Hepatocyte (in vitro differentiated cells): ENCODE measurements around the gene TSHZ3.

Source experiments
- EZH2 ChIP-seq: fragments of 200-600 bp; sonication (generic); IDR thresholded peaks from 2 replicates; pipeline ENCODE4 v1.6.1; 2016; ENCODE audit warnings: antibody characterized with exemption, mild to moderate bottlenecking, borderline replicate concordance
- EZH2phosphoT487 ChIP-seq: fragments of 200-600 bp; sonication (generic); IDR thresholded peaks from one replicate; pipeline ENCODE4 v1.6.1; 2018; ENCODE audit warnings: antibody characterized with exemption, mild to moderate bottlenecking, low read depth, moderate library complexity; ENCODE audit not compliant: unreplicated experiment, severe bottlenecking
- TF ChIP-seq, protein P1 (sequence below): fragments of 200-600 bp; sonication (generic); IDR thresholded peaks from 2 replicates; pipeline ENCODE4 v1.5.1; 2016; ENCODE audit warnings: antibody characterized with exemption, mild to moderate bottlenecking; ENCODE audit not compliant: poor library complexity

DNA sequence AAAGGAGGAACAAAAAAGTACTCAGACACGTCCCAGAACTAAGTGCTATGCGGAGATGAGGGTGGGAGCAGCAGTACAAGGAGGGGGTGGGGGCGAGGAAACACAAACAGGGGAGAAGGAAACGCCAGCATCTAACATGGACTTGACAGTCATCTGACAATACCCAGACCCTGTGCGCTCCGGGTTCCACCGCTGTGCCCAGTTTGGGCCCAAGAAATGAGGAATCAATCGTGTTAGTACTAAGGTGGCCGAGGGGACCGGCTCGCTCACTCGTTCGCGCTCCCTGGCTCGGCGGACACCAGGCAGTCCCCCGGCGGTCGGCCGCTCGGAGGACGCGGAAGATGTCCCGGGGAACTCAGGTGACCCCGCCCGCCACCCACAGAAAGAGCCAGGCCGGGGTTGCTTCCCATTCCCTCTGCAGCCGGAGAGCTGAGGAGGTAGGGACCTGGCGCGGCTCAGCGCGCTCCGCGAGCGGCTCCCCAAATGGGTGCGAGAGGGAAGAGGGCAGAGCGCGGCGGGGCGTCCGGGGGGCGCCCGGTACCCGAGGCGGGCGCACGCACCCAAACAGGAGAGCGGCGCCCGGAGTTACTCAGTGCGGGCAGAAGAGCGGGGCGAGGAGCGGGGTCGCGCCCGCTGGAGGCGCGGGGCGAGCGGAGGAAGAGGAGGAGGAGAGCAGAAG is 616 bp downstream of the TSHZ3 start:
- TF ChIP-seq, protein P1, sequence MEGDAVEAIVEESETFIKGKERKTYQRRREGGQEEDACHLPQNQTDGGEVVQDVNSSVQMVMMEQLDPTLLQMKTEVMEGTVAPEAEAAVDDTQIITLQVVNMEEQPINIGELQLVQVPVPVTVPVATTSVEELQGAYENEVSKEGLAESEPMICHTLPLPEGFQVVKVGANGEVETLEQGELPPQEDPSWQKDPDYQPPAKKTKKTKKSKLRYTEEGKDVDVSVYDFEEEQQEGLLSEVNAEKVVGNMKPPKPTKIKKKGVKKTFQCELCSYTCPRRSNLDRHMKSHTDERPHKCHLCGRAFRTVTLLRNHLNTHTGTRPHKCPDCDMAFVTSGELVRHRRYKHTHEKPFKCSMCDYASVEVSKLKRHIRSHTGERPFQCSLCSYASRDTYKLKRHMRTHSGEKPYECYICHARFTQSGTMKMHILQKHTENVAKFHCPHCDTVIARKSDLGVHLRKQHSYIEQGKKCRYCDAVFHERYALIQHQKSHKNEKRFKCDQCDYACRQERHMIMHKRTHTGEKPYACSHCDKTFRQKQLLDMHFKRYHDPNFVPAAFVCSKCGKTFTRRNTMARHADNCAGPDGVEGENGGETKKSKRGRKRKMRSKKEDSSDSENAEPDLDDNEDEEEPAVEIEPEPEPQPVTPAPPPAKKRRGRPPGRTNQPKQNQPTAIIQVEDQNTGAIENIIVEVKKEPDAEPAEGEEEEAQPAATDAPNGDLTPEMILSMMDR = no peak
- TF ChIP-seq EZH2 = no peak
- TF ChIP-seq EZH2phosphoT487 = peak; percentile 42
